ENCODE data around the gene MOCS1.

The MOCS1 gene

GRCh38 chr6:39947611-39948068 is 13.4 kb upstream of the MOCS1 start:
- no peaks in the 10 kb centered on the region for H3K27me3 ChIP-seq (ENCODE audit: control insufficient read depth in 1 of 2, insufficient read depth in 2 of 2, low read length in 2 of 2)

GRCh38 chr6:39945626-39946025 is 11.4 kb upstream of the MOCS1 start:
- Histone ChIP-seq H3K27ac (ENCODE audit: low read depth, low read length) (no peak overlapping the region), H3K4me1 (ENCODE audit: insufficient read depth, low read length) (no peaks in the 10 kb centered on the region), H3K9me3 (ENCODE audit: low read length) (no peaks in the 10 kb centered on the region), H3K9ac (ENCODE audit: low read length) (no peak overlapping the region), H3K27me3 (ENCODE audit: control insufficient read depth in 1 of 2, insufficient read depth in 2 of 2, low read length in 2 of 2) (no peaks in the 10 kb centered on the region), H3K36me3 (ENCODE audit: insufficient read depth, low read length) (no peaks in the 10 kb centered on the region), H3K4me3 (ENCODE audit: low read depth in 1 of 2, low read length in 2 of 2) (no peak overlapping the region)

More at GRCh38 chr6:39947611-39948068, 13.4 kb upstream of the MOCS1 start:
- Histone ChIP-seq H3K9ac (ENCODE audit: low read length) (no peak overlapping the region), H3K36me3 (ENCODE audit: insufficient read depth, low read length) (no peaks in the 10 kb centered on the region), H3K4me1 (ENCODE audit: insufficient read depth, low read length) (no peaks in the 10 kb centered on the region), H3K4me3 (ENCODE audit: low read depth in 1 of 2, low read length in 2 of 2) (no peak overlapping the region), H3K27ac (ENCODE audit: low read depth, low read length) (no peak overlapping the region), H3K9me3 (ENCODE audit: low read length) (no peaks in the 10 kb centered on the region)

GRCh38 chr6:39942903-39943580 is 8.8 kb upstream of the MOCS1 start:
- Histone ChIP-seq H3K4me1 (ENCODE audit: insufficient read depth, low read length) (no peaks in the 10 kb centered on the region), H3K4me3 (ENCODE audit: low read depth in 1 of 2, low read length in 2 of 2) (no peak overlapping the region), H3K27ac (ENCODE audit: low read depth, low read length) (no peak overlapping the region), H3K9me3 (ENCODE audit: low read length) (no peaks in the 10 kb centered on the region), H3K9ac (ENCODE audit: low read length) (no peak overlapping the region), H3K36me3 (ENCODE audit: insufficient read depth, low read length) (no peaks in the 10 kb centered on the region), H3K27me3 (ENCODE audit: control insufficient read depth in 1 of 2, insufficient read depth in 2 of 2, low read length in 2 of 2) (no peaks in the 10 kb centered on the region)

GRCh38 chr6:39941820-39942219 is 7.6 kb upstream of the MOCS1 start:
- Histone ChIP-seq H3K36me3 (ENCODE audit: insufficient read depth, low read length) (no peaks in the 10 kb centered on the region), H3K27me3 (ENCODE audit: control insufficient read depth in 1 of 2, insufficient read depth in 2 of 2, low read length in 2 of 2) (no peaks in the 10 kb centered on the region), H3K4me1 (ENCODE audit: insufficient read depth, low read length) (no peaks in the 10 kb centered on the region), H3K4me3 (ENCODE audit: low read depth in 1 of 2, low read length in 2 of 2) (no peak overlapping the region), H3K9me3 (ENCODE audit: low read length) (no peaks in the 10 kb centered on the region), H3K9ac (ENCODE audit: low read length) (no peak overlapping the region), H3K27ac (ENCODE audit: low read depth, low read length) (no peak overlapping the region)

- H3K9me3 ChIP-seq (ENCODE audit: low read length): no peaks in the 10 kb centered on the region
- H3K36me3 ChIP-seq (ENCODE audit: insufficient read depth, low read length): no peaks in the 10 kb centered on the region
- no peak overlapping the region for H3K27ac ChIP-seq (ENCODE audit: low read depth, low read length)
- H3K9ac ChIP-seq (ENCODE audit: low read length): no peak overlapping the region
- H3K4me1 ChIP-seq (ENCODE audit: insufficient read depth, low read length): no peaks in the 10 kb centered on the region
- H3K4me3 ChIP-seq (ENCODE audit: low read depth in 1 of 2, low read length in 2 of 2): no peak overlapping the region
- no peaks in the 10 kb centered on the region for H3K27me3 ChIP-seq (ENCODE audit: control insufficient read depth in 1 of 2, insufficient read depth in 2 of 2, low read length in 2 of 2)
Observed at GRCh38 chr6:39941138-39941537, 6.9 kb upstream of the MOCS1 start.

GRCh38 chr6:39938773-39939654 is 4.8 kb upstream of the MOCS1 start:
- no peaks in the 10 kb centered on the region for H3K36me3 ChIP-seq (ENCODE audit: insufficient read depth, low read length)
- H3K27ac ChIP-seq (ENCODE audit: low read depth, low read length): no peak overlapping the region
- no peak overlapping the region for H3K4me3 ChIP-seq (ENCODE audit: low read depth in 1 of 2, low read length in 2 of 2)
- no peaks in the 10 kb centered on the region for H3K9me3 ChIP-seq (ENCODE audit: low read length)
- H3K27me3 ChIP-seq (ENCODE audit: control insufficient read depth in 1 of 2, insufficient read depth in 2 of 2, low read length in 2 of 2): no peaks in the 10 kb centered on the region
- H3K4me1 ChIP-seq (ENCODE audit: insufficient read depth, low read length): peaks cover 8% of the 10 kb centered on the region
- no peak overlapping the region for H3K9ac ChIP-seq (ENCODE audit: low read length)

GRCh38 chr6:39937686-39938333 is 3.5 kb upstream of the MOCS1 start:
- Histone ChIP-seq H3K9me3 (ENCODE audit: low read length) (no peaks in the 10 kb centered on the region), H3K36me3 (ENCODE audit: insufficient read depth, low read length) (no peaks in the 10 kb centered on the region), H3K4me1 (ENCODE audit: insufficient read depth, low read length) (peaks cover 17% of the 10 kb centered on the region), H3K9ac (ENCODE audit: low read length) (no peak overlapping the region), H3K4me3 (ENCODE audit: low read depth in 1 of 2, low read length in 2 of 2) (no peak overlapping the region), H3K27me3 (ENCODE audit: control insufficient read depth in 1 of 2, insufficient read depth in 2 of 2, low read length in 2 of 2) (no peaks in the 10 kb centered on the region), H3K27ac (ENCODE audit: low read depth, low read length) (no peak overlapping the region)

GRCh38 chr6:39936857-39937256 is 2.6 kb upstream of the MOCS1 start:
- H3K9ac ChIP-seq (ENCODE audit: low read length): no peak overlapping the region
- H3K4me1 ChIP-seq (ENCODE audit: insufficient read depth, low read length): peaks cover 21% of the 10 kb centered on the region
- H3K36me3 ChIP-seq (ENCODE audit: insufficient read depth, low read length): no peaks in the 10 kb centered on the region
- no peaks in the 10 kb centered on the region for H3K27me3 ChIP-seq (ENCODE audit: control insufficient read depth in 1 of 2, insufficient read depth in 2 of 2, low read length in 2 of 2)
- no peak overlapping the region for H3K27ac ChIP-seq (ENCODE audit: low read depth, low read length)
- no peak overlapping the region for H3K4me3 ChIP-seq (ENCODE audit: low read depth in 1 of 2, low read length in 2 of 2)
- no peaks in the 10 kb centered on the region for H3K9me3 ChIP-seq (ENCODE audit: low read length)

GRCh38 chr6:39935241-39935640 is 979 bp upstream of the MOCS1 start:
- Histone ChIP-seq H3K4me3 (ENCODE audit: low read depth in 1 of 2, low read length in 2 of 2) (no peak overlapping the region), H3K36me3 (ENCODE audit: insufficient read depth, low read length) (no peaks in the 10 kb centered on the region), H3K4me1 (ENCODE audit: insufficient read depth, low read length) (peaks cover 21% of the 10 kb centered on the region), H3K9ac (ENCODE audit: low read length) (no peak overlapping the region), H3K27ac (ENCODE audit: low read depth, low read length) (no peak overlapping the region), H3K27me3 (ENCODE audit: control insufficient read depth in 1 of 2, insufficient read depth in 2 of 2, low read length in 2 of 2) (no peaks in the 10 kb centered on the region), H3K9me3 (ENCODE audit: low read length) (no peaks in the 10 kb centered on the region)

- no peaks in the 10 kb centered on the region for H3K9me3 ChIP-seq (ENCODE audit: low read length)
- peak overlapping the region; percentile 76 for H3K27ac ChIP-seq (ENCODE audit: low read depth, low read length)
- peak overlapping the region; percentile 63 to 69 for H3K4me3 ChIP-seq (ENCODE audit: low read depth in 1 of 2, low read length in 2 of 2)
- H3K4me1 ChIP-seq (ENCODE audit: insufficient read depth, low read length): peaks cover 21% of the 10 kb centered on the region
- H3K9ac ChIP-seq (ENCODE audit: low read length): peak overlapping the region; percentile 7
- H3K27me3 ChIP-seq (ENCODE audit: control insufficient read depth in 1 of 2, insufficient read depth in 2 of 2, low read length in 2 of 2): no peaks in the 10 kb centered on the region
- H3K36me3 ChIP-seq (ENCODE audit: insufficient read depth, low read length): no peaks in the 10 kb centered on the region
Observed at GRCh38 chr6:39933669-39934130, 562 bp downstream of the MOCS1 start.

- H3K9me3 ChIP-seq (ENCODE audit: low read length): no peaks in the 10 kb centered on the region
- no peak overlapping the region for H3K9ac ChIP-seq (ENCODE audit: low read length)
- H3K4me3 ChIP-seq (ENCODE audit: low read depth in 1 of 2, low read length in 2 of 2): no peak overlapping the region
- no peak overlapping the region for H3K27ac ChIP-seq (ENCODE audit: low read depth, low read length)
- no peaks in the 10 kb centered on the region for H3K36me3 ChIP-seq (ENCODE audit: insufficient read depth, low read length)
- H3K27me3 ChIP-seq (ENCODE audit: control insufficient read depth in 1 of 2, insufficient read depth in 2 of 2, low read length in 2 of 2): no peaks in the 10 kb centered on the region
- peaks cover 21% of the 10 kb centered on the region for H3K4me1 ChIP-seq (ENCODE audit: insufficient read depth, low read length)
Observed at GRCh38 chr6:39932386-39932910, 1.8 kb downstream of the MOCS1 start.
